ENCODE measurements around the gene COL4A2.
"Not testable (repeated sequence)": the region's sequence is repeated elsewhere in the genome, so short reads cannot be mapped to it uniquely, and the experiment has no call there.

The COL4A2 gene

GRCh38 chr13:110529522-110530311, 222.6 kb downstream of the COL4A2 start:
- TF ChIP-seq CTCF (conservative IDR thresholded peaks at IDR 0.05; ENCODE audit: control insufficient read depth, insufficient read depth, low read depth, low read length) = no peak
- no peak for DNase-seq (ENCODE audit: low read depth)
- H3K4me3 ChIP-seq (ENCODE audit: control insufficient read depth, low read depth, low read length) = no peak overlapping the region

GRCh38 chr13:110531100-110531499, 224.0 kb downstream of the COL4A2 start:
- no peak for TF ChIP-seq CTCF (conservative IDR thresholded peaks at IDR 0.05; ENCODE audit: control insufficient read depth, insufficient read depth, low read depth, low read length)
- DNase-seq (ENCODE audit: low read depth) = no peak
- H3K4me3 ChIP-seq (ENCODE audit: control insufficient read depth, low read depth, low read length) = no peak overlapping the region

- DNase-seq (ENCODE audit: low read depth) = no peak
- TF ChIP-seq CTCF (conservative IDR thresholded peaks at IDR 0.05; ENCODE audit: control insufficient read depth, insufficient read depth, low read depth, low read length) = no peak
Observed at GRCh38 chr13:110531671-110532083, 224.6 kb downstream of the COL4A2 start.

GRCh38 chr13:110532258-110532657, 225.2 kb downstream of the COL4A2 start:
- not testable (repeated sequence) for DNase-seq (ENCODE audit: low read depth)

More at GRCh38 chr13:110531671-110532083, 224.6 kb downstream of the COL4A2 start:
- H3K4me3 ChIP-seq (ENCODE audit: control insufficient read depth, low read depth, low read length) = no peak overlapping the region

GRCh38 chr13:110533771-110534670, 226.9 kb downstream of the COL4A2 start:
- no peak overlapping the region for H3K4me3 ChIP-seq (ENCODE audit: control insufficient read depth, low read depth, low read length)
- DNase-seq (ENCODE audit: low read depth) = no peak
- TF ChIP-seq CTCF (conservative IDR thresholded peaks at IDR 0.05; ENCODE audit: control insufficient read depth, insufficient read depth, low read depth, low read length) = no peak

More at GRCh38 chr13:110532258-110532657, 225.2 kb downstream of the COL4A2 start:
- H3K4me3 ChIP-seq (ENCODE audit: control insufficient read depth, low read depth, low read length) = not testable (repeated sequence)

- no peak for TF ChIP-seq CTCF (conservative IDR thresholded peaks at IDR 0.05; ENCODE audit: control insufficient read depth, insufficient read depth, low read depth, low read length)
- no peak overlapping the region for H3K4me3 ChIP-seq (ENCODE audit: control insufficient read depth, low read depth, low read length)
- no peak for DNase-seq (ENCODE audit: low read depth)
Observed at GRCh38 chr13:110535526-110535925, 228.4 kb downstream of the COL4A2 start.
